ENCODE results near the gene S1PR4. TPM values are rescaled to one million over a fixed set of nuclear protein-coding genes. Genes with fewer than 3 reads are reported as not detected.

Gene S1PR4
- total and polyA plus RNA-seq, 2 of the 13 experiments (the other 11 are each of a cell fraction or from before 2014, with no cell fraction given), result 0.07 to 0.09 TPM

DNA sequence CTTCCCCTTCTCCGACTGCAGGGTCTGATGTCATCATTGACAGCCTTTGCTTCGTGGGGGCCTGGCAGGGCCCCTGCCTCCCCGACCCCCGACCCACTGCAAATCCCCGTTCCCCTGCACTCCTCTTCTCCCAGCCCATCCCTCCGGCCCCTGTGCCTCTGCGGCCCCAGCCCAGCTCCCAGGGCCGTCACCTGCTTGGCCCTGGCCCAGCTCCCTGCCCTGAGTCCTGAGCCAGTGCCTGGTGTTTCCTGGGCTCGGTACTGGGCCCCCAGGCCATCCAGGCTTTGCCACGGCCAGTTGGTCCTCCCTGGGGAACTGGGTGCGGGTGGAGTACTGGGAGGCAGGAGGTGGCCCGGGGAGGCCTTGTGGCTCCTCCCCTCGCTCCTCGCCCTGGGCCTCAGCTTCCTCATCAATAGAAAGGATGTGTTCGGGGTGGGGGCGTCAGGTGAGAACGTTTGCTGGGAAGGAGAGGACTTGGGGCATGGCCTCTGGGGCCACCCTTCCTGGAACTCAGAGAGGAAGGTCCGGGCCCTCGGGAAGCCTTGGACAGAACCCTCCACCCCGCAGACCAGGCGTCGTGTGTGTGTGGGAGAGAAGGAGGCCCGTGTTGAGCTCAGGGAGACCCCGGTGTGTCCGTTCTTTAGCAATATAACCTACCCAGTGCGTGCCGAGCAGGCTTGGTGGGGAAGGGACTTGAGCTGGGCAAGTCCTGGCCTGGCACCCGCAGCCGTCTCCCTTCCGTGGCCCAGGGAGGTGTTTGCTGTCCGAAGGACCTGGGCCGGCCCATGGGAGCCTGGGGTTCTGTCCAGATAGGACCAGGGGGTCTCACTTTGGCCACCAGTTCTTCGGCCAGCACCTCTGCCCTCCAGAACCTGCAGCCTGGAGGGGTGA, 30.0 kb downstream of the S1PR4 start:
- intact Hi-C loops (cut with micrococcal nuclease; ENCODE audit: unreplicated experiment) (no loop called here), in situ Hi-C loops (cut with HindIII; ENCODE audit: extremely low pct_ligation_motif_present, low pct_unique_long_range_greater_than_20kb) (no loop called here)
- Histone ChIP-seq H4K20me1 (ENCODE audit: insufficient read depth, low read length) (no peaks in the 10 kb centered on the region; the same call in 1 of the 2 replicates), H2AFZ (ENCODE audit: low read length) (no peak overlapping the region), H3K79me2 (ENCODE audit: insufficient read depth, low read length) (no peaks in the 10 kb centered on the region), H3K4me3 (replicated peaks in 1 of 3; ENCODE audit: insufficient read depth in 1 of 3, low read depth in 2 of 3, low read length in 3 of 3) (no peak overlapping the region), H3K9me3 (ENCODE audit: low read length) (no peaks in the 10 kb centered on the region), H3K4me1 (ENCODE audit: insufficient read depth, low read length) (peaks cover 12% of the 10 kb centered on the region), H3K36me3 (replicated peaks in 1 of 2; ENCODE audit: control insufficient read depth in 1 of 2, insufficient read depth in 2 of 2, low read length in 2 of 2) (peaks cover 5 to 20% of the 10 kb centered on the region in 2 experiments; a peak in 4 of 5 replicates), H3K27me3 (ENCODE audit: control insufficient read depth in 1 of 2, insufficient read depth in 2 of 2, low read length in 2 of 2) (no peaks in the 10 kb centered on the region), H3K9ac (ENCODE audit: insufficient read depth, low read depth, low read length) (no peak overlapping the region), H3K4me2 (ENCODE audit: low read depth, low read length) (no peak overlapping the region), H3K27ac (ENCODE audit: extremely low read length, insufficient read depth, low read length) (no peak overlapping the region)
- ChIA-PET CTCF (ENCODE audit: low intra/inter-chr PET ratio, low total read pairs) (no interaction called here), POLR2A (no interaction called here)
- TSS peak; percentile 47 for BruUV-seq (replicated peaks)
- WGBS (ENCODE audit: low lambda C conversion rate), result 96% methylated on average over 25 of the region's 33 CpGs
- no peak for ATAC-seq
- DNase-seq (ENCODE audit: low spot score), result no peak
- no peak for FAIRE-seq
- TF ChIP-seq NCOA5 (CRISPR knock-in tag; IDR thresholded peaks at IDR 0.05), result no peak
- no peak for TF ChIP-seq CEBPB (IDR thresholded peaks at IDR 0.05; ENCODE audit: borderline replicate concordance, low read depth, low read length)
- TF ChIP-seq ZNF124 (CRISPR knock-in tag; IDR thresholded peaks at IDR 0.05), result no peak
- peak; percentile 24 for TF ChIP-seq RBM22 (optimal IDR thresholded peaks at IDR 0.05; ENCODE audit: low read length)
- TF ChIP-seq, protein P1, sequence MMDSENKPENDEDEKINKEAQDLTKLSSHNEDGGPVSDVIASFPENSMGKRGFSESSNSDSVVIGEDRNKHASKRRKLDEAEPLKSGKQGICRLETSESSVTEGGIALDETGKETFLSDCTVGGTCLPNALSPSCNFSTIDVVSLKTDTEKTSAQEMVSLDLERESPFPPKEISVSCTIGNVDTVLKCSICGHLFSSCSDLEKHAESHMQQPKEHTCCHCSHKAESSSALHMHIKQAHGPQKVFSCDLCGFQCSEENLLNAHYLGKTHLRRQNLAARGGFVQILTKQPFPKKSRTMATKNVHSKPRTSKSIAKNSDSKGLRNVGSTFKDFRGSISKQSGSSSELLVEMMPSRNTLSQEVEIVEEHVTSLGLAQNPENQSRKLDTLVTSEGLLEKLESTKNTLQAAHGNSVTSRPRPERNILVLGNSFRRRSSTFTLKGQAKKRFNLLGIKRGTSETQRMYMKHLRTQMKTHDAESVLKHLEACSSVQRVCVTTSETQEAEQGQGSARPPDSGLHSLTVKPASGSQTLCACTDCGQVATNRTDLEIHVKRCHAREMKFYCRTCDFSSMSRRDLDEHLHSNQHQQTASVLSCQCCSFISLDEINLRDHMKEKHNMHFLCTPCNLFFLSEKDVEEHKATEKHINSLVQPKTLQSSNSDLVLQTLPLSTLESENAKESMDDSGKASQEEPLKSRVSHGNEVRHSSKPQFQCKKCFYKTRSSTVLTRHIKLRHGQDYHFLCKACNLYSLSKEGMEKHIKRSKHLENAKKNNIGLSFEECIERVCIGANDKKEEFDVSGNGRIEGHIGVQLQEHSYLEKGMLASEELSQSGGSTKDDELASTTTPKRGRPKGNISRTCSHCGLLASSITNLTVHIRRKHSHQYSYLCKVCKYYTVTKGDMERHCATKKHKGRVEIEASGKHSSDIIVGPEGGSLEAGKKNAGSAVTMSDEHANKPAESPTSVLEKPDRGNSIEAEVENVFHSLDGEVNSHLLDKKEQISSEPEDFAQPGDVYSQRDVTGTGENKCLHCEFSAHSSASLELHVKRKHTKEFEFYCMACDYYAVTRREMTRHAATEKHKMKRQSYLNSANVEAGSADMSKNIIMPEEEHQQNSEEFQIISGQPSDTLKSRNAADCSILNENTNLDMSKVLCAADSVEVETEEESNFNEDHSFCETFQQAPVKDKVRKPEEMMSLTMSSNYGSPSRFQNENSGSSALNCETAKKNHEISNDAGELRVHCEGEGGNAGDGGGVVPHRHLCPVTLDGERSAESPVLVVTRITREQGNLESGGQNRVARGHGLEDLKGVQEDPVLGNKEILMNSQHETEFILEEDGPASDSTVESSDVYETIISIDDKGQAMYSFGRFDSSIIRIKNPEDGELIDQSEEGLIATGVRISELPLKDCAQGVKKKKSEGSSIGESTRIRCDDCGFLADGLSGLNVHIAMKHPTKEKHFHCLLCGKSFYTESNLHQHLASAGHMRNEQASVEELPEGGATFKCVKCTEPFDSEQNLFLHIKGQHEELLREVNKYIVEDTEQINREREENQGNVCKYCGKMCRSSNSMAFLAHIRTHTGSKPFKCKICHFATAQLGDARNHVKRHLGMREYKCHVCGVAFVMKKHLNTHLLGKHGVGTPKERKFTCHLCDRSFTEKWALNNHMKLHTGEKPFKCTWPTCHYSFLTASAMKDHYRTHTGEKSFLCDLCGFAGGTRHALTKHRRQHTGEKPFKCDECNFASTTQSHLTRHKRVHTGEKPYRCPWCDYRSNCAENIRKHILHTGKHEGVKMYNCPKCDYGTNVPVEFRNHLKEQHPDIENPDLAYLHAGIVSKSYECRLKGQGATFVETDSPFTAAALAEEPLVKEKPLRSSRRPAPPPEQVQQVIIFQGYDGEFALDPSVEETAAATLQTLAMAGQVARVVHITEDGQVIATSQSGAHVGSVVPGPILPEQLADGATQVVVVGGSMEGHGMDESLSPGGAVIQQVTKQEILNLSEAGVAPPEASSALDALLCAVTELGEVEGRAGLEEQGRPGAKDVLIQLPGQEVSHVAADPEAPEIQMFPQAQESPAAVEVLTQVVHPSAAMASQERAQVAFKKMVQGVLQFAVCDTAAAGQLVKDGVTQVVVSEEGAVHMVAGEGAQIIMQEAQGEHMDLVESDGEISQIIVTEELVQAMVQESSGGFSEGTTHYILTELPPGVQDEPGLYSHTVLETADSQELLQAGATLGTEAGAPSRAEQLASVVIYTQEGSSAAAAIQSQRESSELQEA (CRISPR knock-in tag; IDR thresholded peaks at IDR 0.05; ENCODE audit: not compliant biosample characterization), result no peak
- peak; percentile 27; the same call in 1 of the 2 replicates for TF ChIP-seq RBFOX2 (IDR thresholded peaks at IDR 0.05; ENCODE audit: low read depth, low read length)

Data from HepG2 (cell line).